Choroid plexus epithelial cell (primary cell): ENCODE results near the gene HMCN1.

Experiments
- DNase-seq: peaks from one replicate; pipeline ENCODE4 v3.0.0-alpha.2; 2010; ENCODE audit warnings: low read depth
- H3K4me3 ChIP-seq: 2 replicates; pipeline ENCODE4 v1.5.1; 2011; ENCODE audit warnings: low read depth, mild to moderate bottlenecking, control low read depth, low read length, moderate library complexity
- TF ChIP-seq, protein P1 (sequence below): conservative IDR thresholded peaks from 2 replicates; pipeline ENCODE4 v1.5.1; 2011; ENCODE audit warnings: low read depth, mild to moderate bottlenecking, control low read depth, inconsistent platforms, low read length, moderate library complexity

HMCN1 gene

DNA sequence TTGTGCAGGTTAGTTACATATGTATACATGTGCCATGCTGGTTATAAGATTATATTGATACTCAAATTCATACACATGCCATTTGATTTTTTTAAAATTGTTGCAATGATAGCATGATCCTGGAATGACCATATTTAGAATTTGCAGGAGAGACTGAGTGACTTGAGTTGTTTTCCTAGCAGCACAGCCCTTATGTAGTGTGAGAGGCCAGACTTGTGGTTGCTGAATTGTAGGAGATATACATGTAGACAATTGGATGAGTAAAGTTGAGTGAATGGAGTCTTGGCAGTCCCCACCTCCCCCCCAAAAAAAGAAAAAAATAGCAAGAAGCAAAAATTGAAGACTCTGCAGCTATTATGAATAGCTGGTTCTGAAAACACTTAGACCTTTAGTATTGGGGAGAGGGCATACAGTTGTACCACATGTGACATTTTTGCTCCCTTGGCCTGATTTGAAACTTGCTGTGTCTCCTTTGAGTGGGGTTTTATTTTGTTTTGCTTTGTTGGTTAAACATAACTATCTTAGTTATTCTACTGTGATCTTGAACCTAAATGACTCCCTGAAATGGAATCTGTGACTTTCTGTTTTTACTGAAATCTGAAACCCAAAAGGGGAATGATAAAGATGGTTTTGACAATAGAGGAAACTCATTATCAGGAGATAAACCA lies 280.3 kb downstream of the HMCN1 start:
- DNase-seq = peak; percentile 71
- TF ChIP-seq, protein P1, sequence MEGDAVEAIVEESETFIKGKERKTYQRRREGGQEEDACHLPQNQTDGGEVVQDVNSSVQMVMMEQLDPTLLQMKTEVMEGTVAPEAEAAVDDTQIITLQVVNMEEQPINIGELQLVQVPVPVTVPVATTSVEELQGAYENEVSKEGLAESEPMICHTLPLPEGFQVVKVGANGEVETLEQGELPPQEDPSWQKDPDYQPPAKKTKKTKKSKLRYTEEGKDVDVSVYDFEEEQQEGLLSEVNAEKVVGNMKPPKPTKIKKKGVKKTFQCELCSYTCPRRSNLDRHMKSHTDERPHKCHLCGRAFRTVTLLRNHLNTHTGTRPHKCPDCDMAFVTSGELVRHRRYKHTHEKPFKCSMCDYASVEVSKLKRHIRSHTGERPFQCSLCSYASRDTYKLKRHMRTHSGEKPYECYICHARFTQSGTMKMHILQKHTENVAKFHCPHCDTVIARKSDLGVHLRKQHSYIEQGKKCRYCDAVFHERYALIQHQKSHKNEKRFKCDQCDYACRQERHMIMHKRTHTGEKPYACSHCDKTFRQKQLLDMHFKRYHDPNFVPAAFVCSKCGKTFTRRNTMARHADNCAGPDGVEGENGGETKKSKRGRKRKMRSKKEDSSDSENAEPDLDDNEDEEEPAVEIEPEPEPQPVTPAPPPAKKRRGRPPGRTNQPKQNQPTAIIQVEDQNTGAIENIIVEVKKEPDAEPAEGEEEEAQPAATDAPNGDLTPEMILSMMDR = no peak
- H3K4me3 ChIP-seq = no peak overlapping the region

DNA sequence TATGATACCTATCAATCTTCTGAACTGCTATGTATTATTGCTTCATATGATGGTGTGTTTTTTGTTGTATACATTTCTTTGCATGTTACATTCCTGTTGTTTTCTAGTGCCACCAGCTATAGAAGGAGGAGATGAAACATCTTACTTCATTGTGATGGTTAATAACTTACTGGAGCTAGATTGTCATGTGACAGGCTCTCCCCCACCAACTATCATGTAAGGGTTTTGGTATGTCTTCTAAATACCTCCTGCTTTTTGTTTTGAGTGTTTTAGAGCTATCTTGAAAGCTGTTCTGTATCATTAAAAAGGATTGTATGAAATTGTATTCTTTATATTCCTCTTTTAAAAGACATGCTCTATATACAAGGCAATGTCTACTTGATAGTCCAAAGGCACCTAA lies 282.7 kb downstream of the HMCN1 start:
- DNase-seq = peak; percentile 36
- no peak overlapping the region for H3K4me3 ChIP-seq
- TF ChIP-seq, protein P1 = no peak

DNA sequence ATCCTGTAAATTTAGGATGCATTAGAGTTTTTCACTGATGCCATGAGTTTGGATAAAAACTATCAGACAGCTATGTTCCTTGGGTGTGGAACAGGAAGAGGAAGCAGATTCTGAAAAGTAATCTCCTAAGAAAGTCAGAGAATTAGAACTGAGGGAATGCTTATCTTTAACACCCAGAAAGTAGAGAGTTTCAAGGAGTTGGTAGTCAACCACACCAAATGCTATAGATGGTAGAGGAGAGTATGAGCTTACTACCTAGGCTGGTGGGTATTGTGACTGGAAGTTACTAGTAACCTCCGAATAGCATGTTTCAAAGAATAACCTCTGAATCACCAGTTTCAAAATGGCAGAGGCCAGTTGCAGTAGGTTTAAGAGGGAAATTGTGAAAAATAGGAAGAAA lies 288.0 kb downstream of the HMCN1 start:
- DNase-seq = no peak
- TF ChIP-seq, protein P1 = no peak

DNA sequence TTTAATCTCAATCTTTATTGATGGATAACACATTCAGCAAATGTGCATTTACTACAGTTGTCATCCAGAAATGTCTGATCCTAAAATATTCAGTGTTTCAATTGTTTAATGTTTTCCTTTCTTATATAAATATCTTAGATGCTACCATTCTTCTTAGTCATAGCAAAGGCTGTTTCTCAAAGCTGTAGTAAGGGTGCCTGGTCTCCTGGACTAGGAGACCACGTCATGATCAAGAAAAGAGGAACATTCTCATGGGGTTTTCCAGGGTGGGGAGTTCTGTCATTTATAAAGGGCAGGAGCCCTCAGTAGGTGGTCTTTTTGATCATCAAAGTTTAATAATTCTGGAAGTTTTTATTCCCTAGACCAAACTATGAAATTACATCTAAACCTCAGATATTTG lies 292.8 kb downstream of the HMCN1 start:
- DNase-seq = no peak
- H3K4me3 ChIP-seq = no peak overlapping the region
- TF ChIP-seq, protein P1 = no peak

More for the DNA sequence above, 288.0 kb downstream of the HMCN1 start:
- H3K4me3 ChIP-seq = no peak overlapping the region

DNA sequence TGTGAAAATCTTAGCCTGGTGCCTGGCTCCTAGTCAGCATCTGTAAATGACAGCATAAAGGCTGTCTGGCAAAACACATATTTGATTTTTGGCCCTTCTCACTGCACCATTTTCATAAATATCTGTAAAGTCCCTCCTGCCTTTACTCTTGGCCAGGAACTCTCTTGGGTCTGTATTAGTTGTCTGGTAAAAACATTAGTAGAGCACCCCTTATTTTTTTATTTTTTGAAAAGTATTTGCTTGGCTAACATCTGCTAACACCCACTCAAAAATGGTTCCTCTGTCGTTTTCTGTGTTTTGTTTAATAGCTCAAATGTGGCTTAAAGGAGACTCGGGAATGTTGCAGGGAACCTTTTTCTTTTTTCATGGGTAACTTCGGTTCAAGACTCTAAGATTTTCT lies 293.4 kb downstream of the HMCN1 start:
- TF ChIP-seq, protein P1 = no peak
- no peak for DNase-seq
- H3K4me3 ChIP-seq = no peak overlapping the region

DNA sequence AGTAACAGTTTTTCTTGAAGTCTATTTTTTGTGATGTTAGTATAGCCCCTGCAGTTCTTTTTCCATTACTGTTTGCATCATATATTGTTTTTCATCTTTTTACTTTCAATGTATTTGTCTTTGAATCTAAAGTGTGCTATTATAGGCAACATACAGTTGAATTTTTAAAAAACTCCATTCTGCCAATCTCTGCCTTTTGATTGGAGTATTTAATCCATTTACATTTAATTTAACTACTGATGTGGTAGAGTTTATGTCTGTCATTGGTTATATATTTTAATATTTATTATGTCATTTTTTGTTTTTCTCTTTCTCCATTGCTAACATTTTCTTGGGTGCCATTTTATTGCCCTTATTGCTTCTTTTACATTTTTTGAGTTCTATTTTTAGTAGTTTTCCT lies 296.3 kb downstream of the HMCN1 start:
- H3K4me3 ChIP-seq = no peak overlapping the region
- no peak for DNase-seq
- TF ChIP-seq, protein P1 = no peak

DNA sequence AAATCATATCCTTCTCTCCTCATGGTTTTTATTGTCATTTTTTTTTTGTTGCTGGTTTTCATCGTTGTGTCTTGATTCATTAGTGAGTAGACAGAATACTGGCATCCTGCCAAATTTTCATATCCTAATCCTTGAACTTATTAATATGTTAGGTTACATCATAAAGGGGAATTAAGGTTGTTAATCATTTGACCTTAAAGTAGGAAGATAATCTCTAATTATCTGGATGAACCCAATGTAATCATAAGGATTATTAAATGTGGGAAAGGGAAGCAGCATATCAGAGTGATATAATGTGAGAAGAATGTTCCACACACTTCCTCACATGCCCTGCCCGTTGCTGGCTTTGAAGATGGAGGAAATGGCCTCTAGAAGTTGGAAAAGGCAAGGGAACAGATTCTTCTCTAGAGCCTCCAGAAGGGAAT lies 299.7 kb downstream of the HMCN1 start:
- TF ChIP-seq, protein P1 = no peak
- peak; percentile 18 for DNase-seq

More for the DNA sequence above, 299.7 kb downstream of the HMCN1 start:
- no peak overlapping the region for H3K4me3 ChIP-seq
